K562 (cell line): ENCODE measurements around the gene SERTAD2. TPM values are rescaled to one million over a fixed set of nuclear protein-coding genes. Genes with fewer than 3 reads are reported as not detected.

ENCODE experiments used
- ATF1 ChIP-seq, 2 experiments: fragments of 450-650 bp in 1 of 2; IDR thresholded peaks; 2 replicates each; pipeline ENCODE4 v1.6.1; 2016; ENCODE audit warnings: missing compliant biosample characterization in 1 of 2, missing genetic modification characterization in 1 of 2
- CBX3 ChIP-seq, 2 experiments: IDR thresholded peaks; 1 replicate in 1 of 2; 2 replicates in 1 of 2; pipeline ENCODE4 v1.6.1; 2012; ENCODE audit warnings: inconsistent platforms in 2 of 2, low read length in 2 of 2, borderline replicate concordance in 1 of 2, control low read depth in 1 of 2
- CCAR2 ChIP-seq: fragments of 200-400 bp; formaldehyde crosslinking; IDR thresholded peaks from 2 replicates; pipeline ENCODE4 v1.6.1; 2017; ENCODE audit warnings: mild to moderate bottlenecking, low read depth, low read length
- MCM7 ChIP-seq, 2 experiments: fragments of 450-650 bp; IDR thresholded peaks; 2 replicates each; pipeline ENCODE4 v1.6.1; 2016 to 2018
- MIER1 ChIP-seq: fragments of 450-650 bp; IDR thresholded peaks from 2 replicates; pipeline ENCODE4 v1.6.1; 2016; ENCODE audit warnings: antibody characterized with exemption, mild to moderate bottlenecking, low read depth
- NFE2L1 ChIP-seq: fragments of 450-650 bp; IDR thresholded peaks from 2 replicates; pipeline ENCODE4 v1.6.1; 2016; ENCODE audit warnings: missing genetic modification characterization, low read depth, mild to moderate bottlenecking, missing compliant biosample characterization, moderate library complexity, borderline replicate concordance
- NR2C2 ChIP-seq, 2 experiments: fragments of 200-800 bp in 1 of 2; sonication (Bioruptor generic) in 1 of 2; sonication (generic) in 1 of 2; formaldehyde crosslinking in 1 of 2; IDR thresholded peaks; 2 replicates each; pipeline versions ENCODE4 v1.6.1 to v1.8.0; 2016 to 2022; ENCODE audit warnings: mild to moderate bottlenecking in 1 of 2, missing compliant biosample characterization in 1 of 2, missing genetic modification characterization in 1 of 2, missing genetic modification reagents in 1 of 2
- PTBP1 ChIP-seq: fragments of 200-400 bp; formaldehyde crosslinking; IDR thresholded peaks from 2 replicates; pipeline ENCODE4 v1.6.1; 2017; ENCODE audit warnings: low read depth, low read length
- SIN3A ChIP-seq, 2 experiments: fragments of 150-350 bp in 1 of 2; IDR thresholded peaks; 2 replicates each; pipeline ENCODE4 v1.6.1; 2011 to 2016; ENCODE audit warnings: borderline replicate concordance in 2 of 2, low read depth in 2 of 2, low read length in 2 of 2, mild to moderate bottlenecking in 2 of 2, moderate library complexity in 2 of 2; ENCODE audit not compliant: control insufficient read depth in 1 of 2
- SMARCA4 ChIP-seq: fragments of 450-650 bp; IDR thresholded peaks from 2 replicates; pipeline ENCODE4 v1.6.1; 2016
- TFE3 ChIP-seq: fragments of 450-650 bp; formaldehyde crosslinking; IDR thresholded peaks from 2 replicates; pipeline ENCODE4 v1.4.0; 2020; ENCODE audit warnings: mild to moderate bottlenecking, mixed read lengths
- ZBTB7A ChIP-seq: IDR thresholded peaks from 2 replicates; pipeline ENCODE4 v1.6.1; 2011; ENCODE audit warnings: low read depth, mild to moderate bottlenecking, low read length, moderate library complexity, borderline replicate concordance; ENCODE audit not compliant: control insufficient read depth
- ZHX1 ChIP-seq: fragments of 150-350 bp; conservative IDR thresholded peaks from 2 replicates; pipeline ENCODE4 v1.6.1; 2014; ENCODE audit warnings: low read length
- polyA plus RNA-seq, 8 experiments: library from polyadenylated mRNA; depleted of rRNA in 4 of 8; stranded (reverse) in 5 of 8; unstranded in 3 of 8; fragments of >200 nt; fragmentation: Nextera tagmentation in 2 of 8; fragmentation: Illumina TruSeq in 1 of 8; extraction: Ambion mirVana in 2 of 8; extraction: Trizol in 1 of 8; gene quantifications; 2 replicates each; pipeline versions ENCODE4 v1.2.1 to v1.2.3, GENCODE V29; 2011 to 2014; ENCODE audit warnings: inconsistent platforms in 1 of 8, missing spikeins in 1 of 8
- total RNA-seq, 7 experiments: library from RNA; depleted of rRNA in 6 of 7; stranded (reverse); fragments of >200 nt in 6 of 7; fragmentation: Illumina TruSeq in 2 of 7; extraction: Trizol in 2 of 7; gene quantifications; 2 replicates each; pipeline versions ENCODE4 v1.2.1 to v1.2.3, GENCODE V29; 2011 to 2021; ENCODE audit warnings: low replicate concordance in 1 of 7
- TF ChIP-seq, protein P1 (sequence below): fragments of 250-450 bp; sonication (Bioruptor Pico); IDR thresholded peaks from 2 replicates; pipeline ENCODE4 v1.4.0; 2020; ENCODE audit warnings: mild to moderate bottlenecking, moderate library complexity, borderline replicate concordance
- TF ChIP-seq, protein P2 (sequence below): fragments of 250-450 bp; sonication (Bioruptor Pico); IDR thresholded peaks from 2 replicates; pipeline ENCODE4 v1.9.0; 2021; ENCODE audit warnings: mild to moderate bottlenecking
- TF ChIP-seq, protein P3 (sequence below): fragments of 200-800 bp; sonication (Bioruptor generic); IDR thresholded peaks from 2 replicates; pipeline ENCODE4 v1.6.1; 2017; ENCODE audit warnings: missing genetic modification characterization, missing compliant biosample characterization

SERTAD2 gene
- total and polyA plus RNA-seq, 9 of the 15 experiments (the other 6 are each of a cell fraction or from before 2014, with no cell fraction given), result 3.0 to 12.5 (median 6.1) TPM

DNA sequence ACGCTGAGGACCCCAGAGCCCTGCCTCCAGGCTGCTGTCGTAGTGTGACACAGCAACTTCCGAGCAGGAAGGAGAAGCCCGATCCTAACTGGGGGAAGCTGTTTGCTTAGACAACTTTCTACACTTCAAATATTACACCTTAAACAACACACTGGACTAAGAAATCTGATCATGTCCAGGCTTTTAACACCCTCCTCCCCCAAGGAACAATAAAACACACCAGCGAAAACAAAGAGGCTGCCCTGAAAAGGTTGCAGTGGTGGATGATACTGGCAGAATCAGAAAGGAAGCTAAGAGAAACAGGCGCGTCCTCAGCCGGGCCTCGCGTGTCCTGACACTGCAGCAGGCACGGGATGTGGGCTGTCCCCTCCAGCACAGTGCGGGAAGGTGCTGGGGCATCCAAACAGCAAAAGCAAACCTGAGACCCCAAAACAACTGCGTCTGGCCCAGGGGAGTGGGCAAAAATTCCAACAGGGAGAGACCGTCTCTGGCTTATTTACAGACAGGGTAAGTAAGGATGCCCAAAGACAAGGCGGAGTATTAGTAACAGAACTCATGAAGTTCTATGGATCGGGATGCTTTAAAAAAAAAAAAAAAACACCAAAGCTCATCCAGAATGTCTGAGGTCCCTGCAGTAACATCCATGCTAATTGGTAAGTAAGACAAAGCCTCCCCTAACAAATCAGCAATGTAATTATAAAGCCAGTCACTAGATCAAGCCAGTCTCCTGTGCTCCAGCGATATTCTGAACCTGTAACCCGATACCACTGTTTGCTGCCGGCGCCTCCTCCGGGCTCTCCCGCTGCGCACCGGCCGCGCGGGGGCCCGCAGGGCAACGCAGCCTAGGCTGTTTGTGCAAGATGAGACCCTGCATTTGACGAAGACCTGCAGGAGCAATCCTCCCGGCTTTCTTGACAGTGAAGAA is 9.0 kb downstream of the SERTAD2 start (continued):
- TF ChIP-seq NFE2L1 (tag) (peak; percentile 51; the same call in 1 of the 2 replicates), NR2C2 (CRISPR knock-in tag; IDR thresholded peaks at IDR 0.05) (no peak), NR2C2 (tag; IDR thresholded peaks at IDR 0.05) (no peak), MCM7 (IDR thresholded peaks at IDR 0.05) (no peak), ZHX1 (no peak), SMARCA4 (peak; percentile 61), PTBP1 (no peak), CBX3 (IDR thresholded peaks at IDR 0.05; ENCODE audit: borderline replicate concordance in 1 of 2, low read length in 2 of 2) (0 out of 3 replicates have a peak, but pooled peaks of 1 of the 2 experiments have one; percentile 27), TFE3 (no peak), MIER1 (no peak), CCAR2 (no peak), ATF1 (CRISPR knock-in tag; IDR thresholded peaks at IDR 0.05) (no peak), ATF1 (tag; IDR thresholded peaks at IDR 0.05) (peak; percentile 74), ZBTB7A (peak; percentile 88), SIN3A (IDR thresholded peaks at IDR 0.05; ENCODE audit: borderline replicate concordance in 2 of 2, control insufficient read depth in 1 of 2, low read depth in 2 of 2, low read length in 2 of 2) (0 out of 4 replicates have a peak, but pooled peaks of 1 of the 2 experiments have one; percentile 55)
- TF ChIP-seq, protein P1, sequence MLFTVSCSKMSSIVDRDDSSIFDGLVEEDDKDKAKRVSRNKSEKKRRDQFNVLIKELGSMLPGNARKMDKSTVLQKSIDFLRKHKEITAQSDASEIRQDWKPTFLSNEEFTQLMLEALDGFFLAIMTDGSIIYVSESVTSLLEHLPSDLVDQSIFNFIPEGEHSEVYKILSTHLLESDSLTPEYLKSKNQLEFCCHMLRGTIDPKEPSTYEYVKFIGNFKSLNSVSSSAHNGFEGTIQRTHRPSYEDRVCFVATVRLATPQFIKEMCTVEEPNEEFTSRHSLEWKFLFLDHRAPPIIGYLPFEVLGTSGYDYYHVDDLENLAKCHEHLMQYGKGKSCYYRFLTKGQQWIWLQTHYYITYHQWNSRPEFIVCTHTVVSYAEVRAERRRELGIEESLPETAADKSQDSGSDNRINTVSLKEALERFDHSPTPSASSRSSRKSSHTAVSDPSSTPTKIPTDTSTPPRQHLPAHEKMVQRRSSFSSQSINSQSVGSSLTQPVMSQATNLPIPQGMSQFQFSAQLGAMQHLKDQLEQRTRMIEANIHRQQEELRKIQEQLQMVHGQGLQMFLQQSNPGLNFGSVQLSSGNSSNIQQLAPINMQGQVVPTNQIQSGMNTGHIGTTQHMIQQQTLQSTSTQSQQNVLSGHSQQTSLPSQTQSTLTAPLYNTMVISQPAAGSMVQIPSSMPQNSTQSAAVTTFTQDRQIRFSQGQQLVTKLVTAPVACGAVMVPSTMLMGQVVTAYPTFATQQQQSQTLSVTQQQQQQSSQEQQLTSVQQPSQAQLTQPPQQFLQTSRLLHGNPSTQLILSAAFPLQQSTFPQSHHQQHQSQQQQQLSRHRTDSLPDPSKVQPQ (CRISPR knock-in tag), result no peak
- TF ChIP-seq, protein P2, sequence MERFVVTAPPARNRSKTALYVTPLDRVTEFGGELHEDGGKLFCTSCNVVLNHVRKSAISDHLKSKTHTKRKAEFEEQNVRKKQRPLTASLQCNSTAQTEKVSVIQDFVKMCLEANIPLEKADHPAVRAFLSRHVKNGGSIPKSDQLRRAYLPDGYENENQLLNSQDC, result 0 out of 2 replicates have a peak, but pooled peaks have one; percentile 39
- TF ChIP-seq, protein P3, sequence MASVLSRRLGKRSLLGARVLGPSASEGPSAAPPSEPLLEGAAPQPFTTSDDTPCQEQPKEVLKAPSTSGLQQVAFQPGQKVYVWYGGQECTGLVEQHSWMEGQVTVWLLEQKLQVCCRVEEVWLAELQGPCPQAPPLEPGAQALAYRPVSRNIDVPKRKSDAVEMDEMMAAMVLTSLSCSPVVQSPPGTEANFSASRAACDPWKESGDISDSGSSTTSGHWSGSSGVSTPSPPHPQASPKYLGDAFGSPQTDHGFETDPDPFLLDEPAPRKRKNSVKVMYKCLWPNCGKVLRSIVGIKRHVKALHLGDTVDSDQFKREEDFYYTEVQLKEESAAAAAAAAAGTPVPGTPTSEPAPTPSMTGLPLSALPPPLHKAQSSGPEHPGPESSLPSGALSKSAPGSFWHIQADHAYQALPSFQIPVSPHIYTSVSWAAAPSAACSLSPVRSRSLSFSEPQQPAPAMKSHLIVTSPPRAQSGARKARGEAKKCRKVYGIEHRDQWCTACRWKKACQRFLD (CRISPR knock-in tag), result no peak
